ENCODE measurements around the gene TEP1. TPM values are rescaled to one million over a fixed set of nuclear protein-coding genes. Genes with fewer than 3 reads are reported as not detected.

The TEP1 gene
- total RNA-seq, 1 experiment from 2014 or later: 15.8 TPM

GRCh38 chr14:20416223-20416622 is 2.9 kb upstream of the TEP1 start:
- Histone ChIP-seq H3K27ac (ENCODE audit: insufficient read length, low read depth, low read length) (no peak overlapping the region), H3K4me1 (ENCODE audit: insufficient read depth, low read length) (no peaks in the 10 kb centered on the region), H3K27me3 (ENCODE audit: insufficient read depth, low read length) (no peaks in the 10 kb centered on the region), H3K4me2 (ENCODE audit: insufficient read depth, insufficient read length, low read length) (no peak overlapping the region), H3K9me3 (ENCODE audit: control insufficient read depth, low read depth, low read length) (no peaks in the 10 kb centered on the region), H3K79me2 (ENCODE audit: insufficient read depth, low read length) (no peaks in the 10 kb centered on the region), H3K9ac (ENCODE audit: extremely low read depth, insufficient read length, low read length) (no peak overlapping the region), H2AFZ (ENCODE audit: low read length) (no peak overlapping the region), H2BK15ac (ENCODE audit: low read depth, low read length) (no peak overlapping the region), H2BK12ac (ENCODE audit: insufficient read length, low read depth, low read length) (no peak overlapping the region), H2BK5ac (ENCODE audit: insufficient read length, low read length) (no peak overlapping the region), H3K23ac (ENCODE audit: insufficient read length, low read depth, low read length) (no peak overlapping the region), H2AK5ac (ENCODE audit: insufficient read length, low read length) (no peak overlapping the region), H4K91ac (ENCODE audit: insufficient read length, low read depth, low read length) (no peak overlapping the region), H2BK120ac (ENCODE audit: low read depth, low read length, poor library complexity, severe bottlenecking) (no peak overlapping the region), H3K18ac (ENCODE audit: insufficient read length, low read depth, low read length) (no peak overlapping the region), H4K8ac (replicated peaks; ENCODE audit: insufficient read length, low read depth, low read length) (no peak overlapping the region), H3K23me2 (ENCODE audit: insufficient read length, low read depth, low read length, poor library complexity, severe bottlenecking) (peaks cover 4% of the 10 kb centered on the region), H3T11ph (ENCODE audit: low read length) (no peak overlapping the region), H4K20me1 (ENCODE audit: control insufficient read depth, insufficient read depth, insufficient read length) (no peaks in the 10 kb centered on the region), H4K5ac (ENCODE audit: insufficient read length, low read depth, low read length) (no peak overlapping the region), H3K79me1 (ENCODE audit: insufficient read depth, low read depth, low read length, poor library complexity, severe bottlenecking) (no peaks in the 10 kb centered on the region), H3K56ac (ENCODE audit: insufficient read length, low read depth, low read length) (no peak overlapping the region), H3K4ac (ENCODE audit: low read depth, low read length) (no peak overlapping the region), H2BK20ac (ENCODE audit: low read depth, low read length, poor library complexity, severe bottlenecking) (no peak overlapping the region), H3K14ac (ENCODE audit: insufficient read depth, low read length) (no peak overlapping the region)
- Mint-ChIP-seq H3K9me3 (no peaks in the 10 kb centered on the region), H3K36me3 (ENCODE audit: insufficient read depth in 1 of 3, low read depth in 3 of 3) (no peaks in the 10 kb centered on the region), H3K27me3 (ENCODE audit: low read depth) (no peaks in the 10 kb centered on the region), H3K27ac (no peak overlapping the region), H3K4me1 (peaks cover 22 to 25% of the 10 kb centered on the region in 2 experiments), H3K4me3 (no peak overlapping the region)
- DNase-seq: no peak
- no peak for TF ChIP-seq CTCF (conservative IDR thresholded peaks at IDR 0.05)
- WGBS (ENCODE audit: extremely low coverage, insufficient read length, low lambda C conversion rate): no CpG with 5 or more reads among the region's 2 CpGs
